ENCODE results near the gene GPX6.
"Not testable (repeated sequence)": the region's sequence is repeated elsewhere in the genome, so short reads cannot be mapped to it uniquely, and the experiment has no call there.

Gene GPX6

DNA sequence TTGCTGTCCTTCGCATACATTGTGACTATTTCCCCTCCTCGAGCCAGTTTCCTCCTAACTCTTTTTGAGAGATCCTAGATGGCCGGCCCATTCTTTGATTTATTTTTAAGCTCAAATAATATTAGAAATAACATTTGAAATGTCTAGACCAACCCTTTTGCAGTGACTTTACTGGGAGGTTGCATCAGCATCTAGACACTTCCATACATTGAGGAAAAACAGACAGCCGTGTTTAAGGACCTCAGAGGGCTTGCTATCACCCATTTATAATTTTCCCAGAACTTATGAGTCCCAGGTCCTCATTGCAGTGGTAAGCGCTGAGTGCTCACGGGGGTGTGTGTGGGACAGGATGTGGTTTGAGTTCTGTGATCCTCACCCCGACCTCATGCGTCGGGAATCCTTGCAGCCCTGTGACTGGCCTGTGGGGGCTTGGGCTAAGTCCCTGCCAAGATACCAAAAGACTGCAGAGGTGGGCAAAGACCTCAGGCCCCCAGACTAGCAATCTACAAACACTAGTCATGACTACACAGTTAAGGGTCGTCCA, 10.0 kb upstream of the GPX6 start, which contains the start of gene GPX5:
TSS of gene GPX5 (plus strand) at position 386 of the 544 bp plus-strand sequence. CDS start at position 519, 133 bp downstream.
- in situ Hi-C loops (cut with MboI; ENCODE audit: low sequenced_read_pairs): no loop called here

DNA sequence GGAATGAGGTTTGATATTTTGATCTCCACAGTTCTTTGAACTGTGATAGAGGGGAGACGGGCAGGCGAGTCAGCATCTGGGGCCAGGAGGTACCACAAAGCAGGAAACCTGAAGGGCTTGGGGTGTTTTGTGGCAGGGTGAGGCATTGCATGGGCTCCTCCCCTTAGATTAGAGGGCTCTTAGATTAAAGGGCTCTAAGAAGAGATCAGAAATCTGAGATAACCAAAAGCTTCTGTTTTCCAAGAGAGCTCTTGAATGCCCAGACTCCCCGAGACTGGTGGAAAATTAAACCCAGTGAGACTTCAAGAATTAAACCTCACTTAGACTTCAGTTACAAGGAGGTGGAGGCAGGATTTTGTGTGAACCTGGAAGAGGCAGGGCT, 7.6 kb upstream of the GPX6 start:
- in situ Hi-C loops (cut with MboI; ENCODE audit: low sequenced_read_pairs): no loop called here

DNA sequence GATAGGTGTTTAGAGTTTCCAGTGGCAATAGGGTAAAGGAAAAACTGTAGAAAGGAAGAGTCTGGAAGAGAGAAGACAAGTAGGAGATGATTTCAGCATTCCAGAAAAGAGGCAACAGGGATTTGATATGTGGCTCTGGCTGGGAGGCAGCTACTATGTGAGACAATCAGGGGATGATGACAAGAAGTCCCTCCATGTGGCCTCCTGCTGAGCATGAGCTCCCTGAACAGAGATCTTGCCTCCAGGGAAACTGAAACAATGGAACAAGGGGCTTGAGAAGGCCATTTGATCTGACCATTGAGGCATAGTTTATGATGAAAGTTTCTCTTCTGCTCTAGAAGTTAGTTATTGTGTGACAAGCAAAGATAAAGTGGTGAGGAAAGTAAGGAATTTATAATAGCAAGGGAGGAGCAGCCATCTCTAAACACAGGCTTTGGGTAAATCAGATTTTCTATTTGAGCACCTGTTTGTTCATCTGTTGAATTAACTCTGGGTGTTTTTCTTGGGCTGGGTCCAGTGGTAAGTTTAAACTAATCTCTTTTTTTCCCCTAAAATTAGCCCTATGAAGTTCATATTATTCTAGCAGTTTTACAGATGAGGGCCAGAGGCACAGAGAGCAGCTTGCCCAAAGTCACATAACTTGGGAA, 7.1 kb upstream of the GPX6 start:
- in situ Hi-C loops (cut with MboI; ENCODE audit: low sequenced_read_pairs): no loop called here

DNA sequence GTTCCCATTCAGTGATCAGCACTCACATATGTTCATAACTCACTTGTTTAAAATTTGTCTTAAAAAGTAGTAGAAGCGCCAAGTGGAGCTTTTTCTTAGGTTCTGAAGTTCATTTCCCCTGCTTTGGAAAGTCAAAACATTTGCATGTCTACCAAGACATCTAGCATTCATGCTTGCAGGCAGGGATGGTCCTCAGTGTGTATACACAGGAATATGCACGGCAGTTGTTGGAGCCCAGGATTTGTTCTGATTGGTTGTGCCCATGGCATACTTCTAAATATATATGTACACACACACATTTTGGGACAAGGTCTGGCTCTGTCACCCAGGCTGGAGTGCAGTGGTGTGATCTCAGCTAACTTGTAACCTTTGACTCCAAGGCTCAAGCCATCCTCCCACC, 2.4 kb upstream of the GPX6 start:
- in situ Hi-C loops (cut with MboI; ENCODE audit: low sequenced_read_pairs): no loop called here

DNA sequence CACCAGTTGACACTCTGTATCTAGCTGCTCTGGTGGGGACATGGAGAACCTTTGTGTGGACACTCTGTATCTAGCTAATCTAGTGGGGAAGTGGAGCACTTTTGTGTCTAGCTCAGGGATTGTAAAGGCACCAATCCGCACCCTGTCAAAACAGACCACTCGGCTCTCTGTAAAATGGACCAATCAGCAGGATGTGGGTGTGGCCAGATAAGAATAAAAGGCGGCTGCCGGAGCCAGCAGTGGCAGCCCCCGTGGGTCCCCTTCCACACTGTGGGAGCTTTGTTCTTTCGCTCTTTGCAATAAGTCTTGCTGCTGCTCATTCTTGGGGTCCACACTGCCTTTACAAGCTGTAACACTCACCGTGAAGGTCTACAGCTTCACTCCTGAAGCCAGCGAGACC, 3.2 kb downstream of the GPX6 start:
- in situ Hi-C loops (cut with MboI; ENCODE audit: low sequenced_read_pairs): not testable (repeated sequence)

DNA sequence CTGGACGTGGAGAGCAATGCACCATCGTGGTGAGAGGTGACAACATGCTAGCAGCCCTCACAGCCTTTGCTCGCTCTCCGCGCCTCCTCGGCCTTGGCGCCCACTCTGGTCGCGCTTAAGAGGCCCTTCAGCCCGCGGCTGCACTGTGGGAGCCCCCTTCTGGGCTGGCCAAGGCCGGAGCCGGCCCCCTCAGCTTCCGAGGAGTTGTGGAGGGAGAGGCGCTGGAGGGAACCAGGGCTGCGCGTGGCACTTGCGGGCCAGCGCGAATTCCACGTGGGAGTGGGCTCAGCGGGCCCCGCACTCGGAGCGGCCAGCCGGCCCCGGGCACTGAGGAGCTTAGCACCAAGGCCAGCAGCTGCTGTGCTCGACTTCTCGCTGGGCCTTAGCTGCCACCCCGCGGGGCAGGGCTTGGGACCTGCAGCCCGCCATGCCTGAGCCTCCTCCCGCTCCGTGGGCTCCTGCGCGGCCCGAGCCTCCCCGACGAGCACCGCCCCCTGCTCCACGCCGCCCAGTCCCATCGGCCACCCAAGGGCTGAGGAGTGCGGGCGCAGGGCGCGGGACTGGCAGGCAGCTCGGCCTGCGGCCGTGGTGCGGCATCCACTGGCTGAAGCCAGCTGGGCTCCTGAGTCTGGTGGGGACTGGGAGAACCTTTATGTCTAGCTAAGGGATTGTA, 3.8 kb downstream of the GPX6 start:
- in situ Hi-C loops (cut with MboI; ENCODE audit: low sequenced_read_pairs): no loop called here

DNA sequence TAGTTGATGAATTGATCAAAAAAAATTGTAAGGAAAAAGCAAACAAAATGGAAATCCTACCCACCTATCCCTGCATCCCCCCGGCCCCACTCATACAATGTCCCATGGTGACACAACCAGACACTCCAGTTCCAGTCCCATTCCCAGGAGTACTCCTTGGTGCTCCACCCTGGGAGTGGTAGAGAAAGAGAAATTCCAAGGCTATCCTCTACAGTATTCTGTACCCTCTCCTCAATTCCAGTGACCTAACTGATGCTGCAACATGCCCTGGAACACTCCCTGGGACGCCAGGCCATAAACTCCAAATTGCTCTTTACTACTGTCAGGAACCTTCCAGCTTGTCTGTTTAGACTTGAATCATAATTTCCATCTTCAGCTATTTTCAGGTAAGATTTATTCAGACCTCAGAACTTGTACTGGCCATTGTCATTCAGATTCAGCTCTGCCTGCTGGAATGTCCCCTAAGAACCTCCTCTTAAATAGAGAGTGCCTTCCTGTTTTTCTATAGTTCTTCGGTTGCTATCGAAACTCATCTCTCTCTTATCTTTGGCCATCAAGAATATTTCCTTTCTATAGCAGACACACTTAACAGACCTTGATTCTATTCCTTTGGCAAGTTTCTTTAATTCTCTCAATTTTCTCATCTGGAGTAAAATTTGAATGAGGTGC, 8.7 kb downstream of the GPX6 start:
- in situ Hi-C loops (cut with MboI; ENCODE audit: low sequenced_read_pairs): no loop called here

DNA sequence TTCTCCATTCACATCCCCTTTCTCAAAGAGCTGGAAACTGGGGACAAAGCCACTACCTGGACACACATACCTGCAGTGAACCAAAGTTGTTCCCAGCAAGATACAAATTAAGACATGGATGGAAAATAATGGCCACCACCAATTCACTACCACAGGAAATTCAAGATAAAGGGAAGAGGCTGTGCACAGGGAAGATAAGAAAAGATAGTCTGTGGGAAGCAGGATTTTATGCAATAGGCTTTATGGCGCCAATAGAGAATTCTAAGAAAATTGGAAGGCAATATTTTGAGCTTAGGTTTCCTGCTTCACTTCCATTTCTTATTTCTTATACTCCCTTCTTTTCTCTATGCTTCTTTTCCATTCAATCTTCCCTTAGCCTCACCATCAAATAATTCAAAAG, 9.9 kb downstream of the GPX6 start:
- in situ Hi-C loops (cut with MboI; ENCODE audit: low sequenced_read_pairs): no loop called here

DNA sequence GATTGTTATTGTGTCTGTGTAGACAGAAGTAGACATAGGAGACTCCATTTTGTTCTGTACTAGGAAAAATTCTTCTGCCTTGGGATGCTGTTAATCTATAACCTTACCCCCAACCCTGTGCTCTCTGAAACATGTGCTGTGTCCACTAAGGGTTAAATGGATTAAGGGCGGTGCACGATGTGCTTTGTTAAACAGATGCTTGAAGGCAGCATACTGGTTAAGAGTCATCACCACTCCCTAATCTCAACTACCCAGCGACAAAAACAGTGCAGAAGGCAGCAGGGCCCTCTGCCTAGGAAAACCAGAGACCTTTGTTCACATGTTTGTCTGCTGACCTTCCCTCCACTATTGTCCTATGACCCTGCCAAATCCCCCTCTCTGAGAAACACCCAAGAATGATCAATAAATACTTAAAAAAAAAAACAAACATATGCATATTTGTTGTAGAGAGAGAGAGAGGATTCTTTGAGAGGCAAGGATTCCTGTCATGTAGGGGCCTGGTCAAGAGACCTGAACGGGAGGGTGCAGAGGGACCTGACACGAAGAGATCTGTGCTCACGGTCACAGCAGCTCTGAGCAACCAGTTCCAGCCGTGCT, 12.8 kb downstream of the GPX6 start:
- in situ Hi-C loops (cut with MboI; ENCODE audit: low sequenced_read_pairs): not testable (repeated sequence)

DNA sequence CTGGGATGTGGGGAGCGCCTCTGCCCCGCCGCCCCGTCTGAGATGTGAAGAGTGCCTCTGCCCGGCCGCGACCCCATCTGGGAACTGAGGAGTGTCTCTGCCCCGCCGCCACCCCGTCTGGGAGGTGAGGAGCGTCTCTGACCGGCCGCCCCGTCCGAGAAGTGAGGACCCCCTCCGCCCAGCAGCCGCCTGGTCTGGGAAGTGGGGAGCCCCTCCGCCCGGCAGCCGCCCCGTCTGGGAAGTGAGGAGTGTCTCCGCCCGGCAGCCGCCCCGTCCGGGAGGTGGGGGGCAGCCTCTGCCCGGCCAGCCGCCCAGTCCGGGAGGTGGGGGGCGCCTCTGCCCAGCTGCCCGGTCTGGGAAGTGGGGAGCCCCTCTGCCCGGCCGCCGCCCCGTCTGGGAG, 13.5 kb downstream of the GPX6 start:
- in situ Hi-C loops (cut with MboI; ENCODE audit: low sequenced_read_pairs): not testable (repeated sequence)

DNA sequence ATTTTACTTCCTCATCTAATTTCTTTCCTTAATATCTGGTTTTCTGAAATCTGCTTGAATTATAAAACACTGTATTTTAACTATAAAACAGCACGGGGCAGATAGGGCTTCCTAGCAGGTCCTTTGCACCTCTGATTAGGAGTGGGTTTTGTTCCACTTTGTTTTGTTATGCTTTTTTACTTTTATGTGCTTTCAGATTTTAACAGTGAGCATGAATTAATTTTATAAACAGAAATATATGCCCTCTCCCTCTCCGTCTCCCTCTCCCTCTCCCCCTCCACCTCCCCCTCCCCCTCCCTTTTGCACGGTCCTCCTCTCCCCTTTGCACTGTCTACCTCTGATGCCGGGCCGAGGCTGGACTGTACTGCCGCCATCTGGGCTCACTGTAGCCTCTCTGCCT, 14.3 kb downstream of the GPX6 start:
- in situ Hi-C loops (cut with MboI; ENCODE audit: low sequenced_read_pairs): no loop called here

DNA sequence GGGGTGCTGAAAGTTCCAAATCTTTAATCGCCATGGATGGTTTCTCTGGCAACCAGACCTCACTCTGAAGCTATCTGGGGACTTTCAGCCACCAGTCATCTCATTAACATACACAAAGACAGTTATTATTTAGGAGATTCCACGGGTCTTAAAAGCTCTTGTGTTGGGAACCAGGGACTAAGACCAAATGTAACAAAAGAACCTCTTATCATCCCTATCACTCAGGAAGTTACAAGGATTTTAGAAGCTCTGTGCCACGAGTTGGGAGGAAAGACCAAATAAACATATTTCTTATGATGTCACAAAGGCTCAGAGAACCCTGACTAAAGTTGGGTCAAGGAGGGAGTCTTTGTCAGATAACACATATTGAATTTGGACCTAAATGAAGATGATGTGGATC, 17.7 kb downstream of the GPX6 start:
- in situ Hi-C loops (cut with MboI; ENCODE audit: low sequenced_read_pairs): no loop called here

DNA sequence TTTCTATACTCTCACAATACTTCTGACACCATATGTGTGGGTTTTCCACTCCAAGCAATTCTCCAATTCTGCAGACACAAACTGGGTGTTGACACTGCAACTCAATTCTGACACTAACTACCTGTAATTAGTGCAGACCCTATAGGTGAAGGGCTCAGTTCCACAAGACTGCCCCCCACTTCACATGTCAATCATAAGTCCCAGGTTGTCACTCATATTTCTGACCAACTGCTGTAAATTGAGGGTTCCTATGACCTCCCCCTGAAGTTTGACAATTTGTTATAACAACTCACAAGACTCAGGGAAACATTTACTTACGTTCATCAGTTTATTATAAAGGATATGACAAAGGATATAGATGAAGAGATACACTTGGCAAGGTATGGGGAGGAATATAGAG, 18.3 kb downstream of the GPX6 start:
- in situ Hi-C loops (cut with MboI; ENCODE audit: low sequenced_read_pairs): no loop called here

DNA sequence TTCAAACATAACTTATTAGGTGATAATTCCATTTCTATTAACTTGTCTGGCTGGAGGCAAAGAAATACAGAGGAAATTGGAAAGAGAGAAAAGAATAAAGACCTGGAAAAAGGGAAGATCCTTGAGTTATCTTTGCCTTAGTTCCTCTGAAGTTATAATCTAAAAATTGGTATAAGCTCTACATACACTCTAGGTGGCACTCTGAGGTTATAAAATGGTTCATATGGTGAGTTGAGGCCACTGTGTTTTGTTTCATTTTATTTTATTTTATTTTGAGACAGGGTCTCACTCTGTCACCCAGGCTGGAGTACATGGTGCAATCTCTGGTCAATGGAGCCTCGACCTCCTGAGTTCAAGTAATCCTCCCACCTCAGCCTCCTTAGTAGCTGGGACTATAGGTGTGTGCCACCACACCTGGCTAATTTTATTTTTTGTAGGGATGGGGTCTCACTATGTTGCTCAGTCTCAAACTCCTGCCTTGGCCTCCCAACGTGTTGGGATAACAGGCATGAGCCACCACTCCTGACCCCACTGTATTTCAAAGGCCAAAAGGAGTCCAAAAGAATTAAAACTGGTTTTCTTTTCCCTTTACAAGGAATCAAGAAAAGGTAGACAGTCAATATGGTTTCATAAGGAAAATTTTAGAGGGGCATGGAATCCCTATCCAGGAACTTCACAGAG, 19.4 kb downstream of the GPX6 start:
- in situ Hi-C loops (cut with MboI; ENCODE audit: low sequenced_read_pairs): no loop called here

DNA sequence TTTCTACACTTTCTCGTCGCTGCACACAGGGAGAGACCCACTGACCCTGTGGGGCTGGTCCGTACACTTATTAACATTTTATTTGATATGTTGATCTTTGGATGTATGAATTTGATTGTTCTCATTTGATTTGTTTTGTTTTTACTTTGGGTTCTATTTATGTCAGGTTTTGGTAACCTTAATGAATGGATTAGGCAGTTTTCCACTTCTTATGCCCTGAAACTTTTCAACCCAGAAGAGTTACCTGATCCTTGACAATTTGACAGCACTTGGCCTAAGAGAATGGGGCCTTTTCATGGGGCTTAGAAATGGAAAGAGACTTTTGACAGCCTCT, 23.6 kb downstream of the GPX6 start:
- in situ Hi-C loops (cut with MboI; ENCODE audit: low sequenced_read_pairs): no loop called here

DNA sequence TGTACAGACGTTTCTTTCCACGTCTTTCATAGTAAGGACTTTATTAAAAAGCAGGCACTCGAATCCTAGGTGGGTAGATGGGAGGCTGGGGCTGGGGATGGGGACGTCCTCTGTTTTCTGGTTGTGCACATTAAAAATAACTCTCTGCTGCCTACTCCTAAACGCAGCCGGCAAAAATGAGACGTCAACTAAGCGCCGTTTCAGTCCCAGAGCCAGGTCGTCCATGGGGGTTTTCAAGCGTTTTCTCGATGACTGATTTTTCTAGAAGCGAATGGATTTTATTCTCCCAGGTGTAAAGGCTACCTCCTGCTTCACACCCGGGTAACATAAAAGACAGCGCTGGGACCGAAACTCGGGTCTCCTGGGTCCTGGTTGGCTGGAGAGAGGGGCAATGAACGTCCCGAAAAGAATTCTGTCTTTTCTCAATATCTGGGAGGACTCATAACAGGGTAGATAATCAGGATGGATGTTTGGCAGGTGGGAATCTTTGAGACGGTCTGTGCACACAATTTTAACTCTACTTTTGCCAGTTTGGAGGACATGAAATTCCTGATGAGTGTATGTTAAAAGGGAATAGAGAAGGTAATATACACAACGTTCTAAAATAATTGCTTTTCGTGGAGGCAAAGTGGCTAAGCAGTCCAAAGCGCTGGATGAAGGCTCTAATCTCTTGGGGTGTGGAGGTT, 25.2 kb downstream of the GPX6 start:
- in situ Hi-C loops (cut with MboI; ENCODE audit: low sequenced_read_pairs): no loop called here

DNA sequence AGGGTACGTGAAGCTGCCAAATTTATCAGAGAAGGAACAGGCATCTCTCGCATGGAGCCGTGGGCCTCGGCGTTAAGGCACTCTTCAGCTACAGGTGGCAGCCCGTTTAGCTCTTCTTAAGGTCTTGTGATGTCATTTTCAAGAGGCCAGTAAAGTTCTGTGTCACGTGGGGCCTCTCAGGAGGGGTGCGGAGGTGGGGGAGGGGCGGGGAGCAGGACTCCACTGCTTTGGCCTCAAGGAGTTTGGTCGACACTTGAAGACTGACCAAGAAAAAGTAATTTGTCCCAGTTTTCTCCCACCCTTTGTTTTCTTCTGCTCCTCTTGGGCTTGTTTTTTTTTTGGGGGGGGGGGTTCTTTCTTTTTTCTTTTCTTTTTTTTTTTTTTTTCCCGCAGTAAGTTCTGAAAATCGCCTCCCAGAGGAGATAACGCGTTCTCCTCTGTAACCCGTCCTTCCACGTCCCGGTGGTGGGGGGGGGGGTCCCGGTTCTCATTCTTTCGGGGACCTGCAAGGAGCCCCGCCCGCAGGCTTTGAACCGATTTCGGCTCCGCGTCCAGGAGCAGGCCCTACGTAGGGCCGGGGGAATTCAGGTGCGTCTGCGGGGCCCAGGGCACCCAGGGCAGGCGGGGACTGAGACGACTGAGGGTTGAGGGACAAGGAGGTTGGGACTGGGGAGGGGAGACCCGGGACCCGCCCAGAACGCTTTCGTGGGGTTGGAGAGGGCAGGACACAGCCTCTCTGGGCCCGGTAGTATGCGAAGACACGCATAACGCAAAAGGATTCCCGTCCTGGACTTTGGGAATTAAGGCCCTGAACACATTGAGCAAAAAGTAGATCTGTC, 26.0 kb downstream of the GPX6 start:
- in situ Hi-C loops (cut with MboI; ENCODE audit: low sequenced_read_pairs): no loop called here

DNA sequence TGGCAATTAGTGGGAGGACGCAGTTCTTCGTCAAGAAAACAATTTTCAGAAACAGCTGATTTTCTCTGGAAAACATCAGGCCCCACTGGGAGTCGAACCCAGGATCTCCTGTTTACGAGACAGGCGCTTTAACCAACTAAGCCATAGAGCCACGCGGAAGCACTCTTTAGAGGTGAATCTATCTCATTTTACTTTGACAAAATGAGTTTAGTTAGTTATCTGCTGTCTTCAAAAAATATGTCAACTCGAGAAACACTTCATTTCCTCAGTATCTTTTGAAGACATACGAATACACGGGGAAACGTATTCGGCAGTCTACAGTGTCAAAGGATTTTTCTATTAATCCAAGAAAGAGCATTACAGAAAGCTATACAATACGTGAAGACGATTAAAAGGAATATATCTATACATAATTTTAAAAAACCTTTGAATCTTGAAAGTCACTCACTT, 26.7 kb downstream of the GPX6 start:
- in situ Hi-C loops (cut with MboI; ENCODE audit: low sequenced_read_pairs): no loop called here

DNA sequence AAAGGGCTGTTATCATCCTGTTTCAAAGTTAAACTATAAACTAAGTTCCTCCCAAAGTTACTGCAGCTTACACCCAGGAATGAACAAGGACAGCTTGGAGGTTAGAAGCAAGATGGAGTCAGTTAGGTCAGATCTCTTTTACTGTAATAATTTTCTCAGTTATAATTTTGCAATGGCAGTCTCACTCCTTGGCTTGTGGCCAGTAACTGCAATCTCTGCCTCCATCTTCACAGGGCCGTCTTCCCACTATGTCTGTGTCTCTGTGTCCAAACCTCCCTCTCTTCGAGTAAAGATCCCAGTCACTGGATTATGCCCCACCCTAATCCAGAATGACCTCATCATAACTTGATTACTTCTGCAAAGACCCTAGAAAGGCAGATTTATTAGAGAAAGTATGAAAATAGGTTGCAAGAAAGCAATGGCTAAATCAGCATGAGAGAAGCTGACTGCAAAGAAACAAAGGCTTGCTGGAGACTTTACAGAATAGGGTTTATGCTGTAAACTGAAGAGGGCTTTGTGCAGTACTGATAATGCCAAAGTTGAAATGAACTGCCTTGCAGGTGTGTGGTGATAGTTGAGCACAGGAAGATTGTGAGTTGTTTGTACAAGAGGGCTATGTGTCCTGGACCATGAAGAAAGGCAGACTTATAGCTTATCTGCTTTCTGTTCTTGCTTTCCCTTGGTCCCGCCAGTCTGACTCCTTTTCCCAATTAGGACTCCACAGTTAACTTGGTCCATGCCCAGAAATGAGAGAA, 28.4 kb downstream of the GPX6 start:
- in situ Hi-C loops (cut with MboI; ENCODE audit: low sequenced_read_pairs): no loop called here

All from hTERT RPE-1 (cell line).